ENCODE data around the gene WDR38. TPM values are rescaled to one million over a fixed set of nuclear protein-coding genes. Genes with fewer than 3 reads are reported as not detected.

WDR38 gene
- total and polyA plus RNA-seq, 8 donors, result not detected

GRCh38 chr9:124894741-124895170 lies 41.5 kb downstream of the WDR38 start:
- Histone ChIP-seq H3K27me3 (no peaks in the 10 kb centered on the region), H3K27ac (no peak overlapping the region), H3K9me3 (no peaks in the 10 kb centered on the region), H3K4me3 (no peak overlapping the region), H3K36me3 (peaks cover 57 to 96% (median 93%) of the 10 kb centered on the region in 4 donors), H3K4me1 (no peaks in the 10 kb centered on the region)
- intact Hi-C loops (cut with DNase I; ENCODE audit: low total_unique reads), result no loop called here
- TF ChIP-seq CTCF (IDR thresholded peaks at IDR 0.05) (peak in 1 of 7 experiments; percentile 6), POLR2AphosphoS5 (IDR thresholded peaks at IDR 0.05) (no peak)
- DNase-seq, result peak in 1 of 2 donors; percentile 59

GRCh38 chr9:124897570-124898460 lies 44.6 kb downstream of the WDR38 start:
- Histone ChIP-seq H3K4me1 (no peaks in the 10 kb centered on the region), H3K27me3 (no peaks in the 10 kb centered on the region), H3K4me3 (no peak overlapping the region), H3K27ac (no peak overlapping the region), H3K9me3 (no peaks in the 10 kb centered on the region), H3K36me3 (peaks cover 42 to 85% (median 82%) of the 10 kb centered on the region in 4 donors)
- peak in 1 of 2 donors; percentile 27 for DNase-seq
- TF ChIP-seq POLR2A (IDR thresholded peaks at IDR 0.05) (no peak), EP300 (IDR thresholded peaks at IDR 0.05) (no peak), CTCF (IDR thresholded peaks at IDR 0.05) (no peak), POLR2AphosphoS5 (IDR thresholded peaks at IDR 0.05) (no peak)
- WGBS, 5 donors, result 86 to 90% (median 88%) methylated on average over 6 of the region's 6 CpGs
- intact Hi-C loops (cut with DNase I; ENCODE audit: low total_unique reads), result no loop called here

- WGBS, 5 donors, result 90 to 96% (median 92%) methylated on average over 9 of the region's 9 CpGs
- TF ChIP-seq POLR2AphosphoS5 (IDR thresholded peaks at IDR 0.05), result no peak
- no peak for TF ChIP-seq CTCF (IDR thresholded peaks at IDR 0.05)
- no peak for TF ChIP-seq POLR2A (IDR thresholded peaks at IDR 0.05)
- TF ChIP-seq EP300 (IDR thresholded peaks at IDR 0.05), result no peak
- Histone ChIP-seq H3K27me3 (no peaks in the 10 kb centered on the region), H3K27ac (no peak overlapping the region), H3K4me3 (no peak overlapping the region), H3K4me1 (no peaks in the 10 kb centered on the region), H3K36me3 (peaks cover 30 to 85% (median 79%) of the 10 kb centered on the region in 4 donors), H3K9me3 (no peaks in the 10 kb centered on the region)
- DNase-seq, result no peak
- intact Hi-C loops (cut with DNase I; ENCODE audit: low total_unique reads), result no loop called here
These were observed 46.6 kb downstream of the WDR38 start for GRCh38 chr9:124899845-124900244.

DNA sequence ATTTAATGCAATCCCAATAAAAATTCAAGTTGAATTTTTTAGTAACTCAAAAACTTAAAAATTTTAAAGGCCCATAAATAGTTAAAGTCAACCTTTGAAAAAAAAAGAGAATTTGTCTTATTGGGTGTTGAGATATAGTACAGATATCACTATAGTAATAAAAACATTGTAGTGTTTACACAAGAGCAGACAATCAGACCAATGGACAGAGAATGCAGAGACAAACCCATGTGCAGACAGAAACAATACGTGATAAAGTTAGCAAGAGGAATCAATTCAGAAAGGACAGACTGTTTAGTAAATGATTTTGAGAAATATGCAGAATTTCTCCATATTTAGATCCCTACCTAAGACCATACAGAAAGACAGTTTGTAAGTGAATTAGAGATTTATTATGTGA lies 53.7 kb downstream of the WDR38 start:
- H3K9me3 ChIP-seq, result no peaks in the 10 kb centered on the region
- no peaks in the 10 kb centered on the region for H3K27me3 ChIP-seq
- no peak for DNase-seq
- intact Hi-C loops (cut with DNase I; ENCODE audit: low total_unique reads), result no loop called here
- peaks cover 19 to 98% (median 90%) of the 10 kb centered on the region in 4 donors for H3K36me3 ChIP-seq
- WGBS, 5 donors, result 20 to 48% (median 38%) methylated on average over 1 of the region's 1 CpG
- H3K4me3 ChIP-seq, result no peak overlapping the region
- TF ChIP-seq POLR2AphosphoS5 (IDR thresholded peaks at IDR 0.05) (no peak), POLR2A (IDR thresholded peaks at IDR 0.05) (no peak), EP300 (IDR thresholded peaks at IDR 0.05) (no peak), CTCF (IDR thresholded peaks at IDR 0.05) (no peak)
- peaks cover 0 to 10% (median 3%) of the 10 kb centered on the region in 4 donors for H3K4me1 ChIP-seq
- H3K27ac ChIP-seq, result no peak overlapping the region

Small RNA genes within 50 kb of the gene (small RNA-seq; reads per million reads assigned to genes)
- gene RNU4-82P, result 0 to 0.30 (median 0) reads per million in 4 donors

Other genes starting within 250 kb of the WDR38 start
- 1 to 10 TPM in 4 of 5 donors, not detected in 1; 1.5 to 3.2 (median 2.9) TPM for gene NR6A1, start 82.1 kb upstream of the WDR38 start, total RNA-seq
- under 1 TPM; 0.15 to 0.60 (median 0.44) TPM for gene NR6A1, start 82.1 kb upstream of the WDR38 start, polyA plus RNA-seq
- 10 to 100 TPM in 1 of 5 donors, 1 to 10 TPM in 4; 1.7 to 91.2 (median 4.1) TPM for gene OLFML2A, start 76.3 kb upstream of the WDR38 start, total RNA-seq
- 1 to 10 TPM in 1 of 3 donors, under 1 TPM in 2; 0.56 to 3.9 (median 0.61) TPM for gene OLFML2A, start 76.3 kb upstream of the WDR38 start, polyA plus RNA-seq
- 1,000 to 10,000 TPM in 4 of 5 donors, 100 to 1,000 TPM in 1; 941 to 2,249 (median 1,140) TPM for gene RPL35, start 8.5 kb downstream of the WDR38 start, total RNA-seq
- 1,000 to 10,000 TPM; 5,221 to 6,131 (median 5,285) TPM for gene RPL35, start 8.5 kb downstream of the WDR38 start, polyA plus RNA-seq
- 10 to 100 TPM in 4 of 5 donors, not detected in 1; 20.4 to 71.0 (median 29.3) TPM for gene ARPC5L, start 8.7 kb downstream of the WDR38 start, total RNA-seq
- 10 to 100 TPM; 43.6 to 55.3 (median 49.6) TPM for gene ARPC5L, start 8.7 kb downstream of the WDR38 start, polyA plus RNA-seq
- gene GOLGA1, start 87.6 kb downstream of the WDR38 start, total RNA-seq, result 10 to 100 TPM; 16.2 to 88.4 (median 20.4) TPM
- gene GOLGA1, start 87.6 kb downstream of the WDR38 start, polyA plus RNA-seq, result 1 to 10 TPM; 4.1 to 6.4 (median 5.0) TPM